Measurements from ENCODE around the gene PPY.
A peak's percentile ranks its signal among the peaks of the same experiment; 100 is the strongest.
"Not testable (repeated sequence)": the region's sequence is repeated elsewhere in the genome, so short reads cannot be mapped to it uniquely, and the experiment has no call there.

The PPY gene

GRCh38 chr17:43962479-43962878 is 20.2 kb upstream of the PPY start:
- no peak for FAIRE-seq

DNA sequence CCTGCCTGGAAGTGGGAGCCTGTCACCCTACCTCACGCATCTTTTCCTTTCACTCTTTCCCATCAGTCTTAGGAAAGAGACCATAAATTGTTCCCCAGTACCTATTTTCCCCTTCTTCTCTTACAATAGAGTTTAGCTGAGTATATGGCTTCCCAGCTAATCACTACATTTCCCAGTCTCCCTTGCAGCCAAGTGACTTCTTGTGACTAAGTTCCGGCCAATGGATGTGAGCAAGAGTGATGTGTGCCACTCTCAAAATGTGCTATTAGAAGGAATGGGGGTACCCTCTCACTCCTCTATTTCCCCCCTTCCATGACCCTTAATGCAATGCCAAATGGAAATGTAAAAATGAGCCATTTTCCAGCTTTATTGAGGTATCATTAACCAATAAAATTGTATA is 19.7 kb upstream of the PPY start:
- FAIRE-seq: no peak

DNA sequence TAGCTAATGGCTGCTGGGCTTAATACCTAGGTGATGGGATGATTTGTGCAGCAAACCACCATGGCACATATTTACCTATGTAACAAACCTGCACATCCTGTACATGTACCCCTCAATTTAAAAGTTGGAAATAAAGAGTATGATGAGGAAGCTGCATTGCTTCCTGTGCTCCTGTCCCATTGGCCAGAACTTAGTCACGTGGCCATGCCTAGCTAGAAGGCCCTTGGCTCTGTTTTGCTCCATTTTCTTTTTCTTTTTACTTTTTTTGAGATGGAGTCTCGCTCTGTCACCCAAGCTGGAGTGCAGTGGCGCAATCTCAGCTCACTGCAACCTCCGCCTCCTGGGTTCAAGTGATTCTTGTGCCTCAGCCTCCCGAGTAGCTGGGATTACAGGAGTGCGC is 19.0 kb upstream of the PPY start:
- not testable (repeated sequence) for FAIRE-seq

GRCh38 chr17:43958748-43959352 is 16.6 kb upstream of the PPY start:
- FAIRE-seq: no peak

DNA sequence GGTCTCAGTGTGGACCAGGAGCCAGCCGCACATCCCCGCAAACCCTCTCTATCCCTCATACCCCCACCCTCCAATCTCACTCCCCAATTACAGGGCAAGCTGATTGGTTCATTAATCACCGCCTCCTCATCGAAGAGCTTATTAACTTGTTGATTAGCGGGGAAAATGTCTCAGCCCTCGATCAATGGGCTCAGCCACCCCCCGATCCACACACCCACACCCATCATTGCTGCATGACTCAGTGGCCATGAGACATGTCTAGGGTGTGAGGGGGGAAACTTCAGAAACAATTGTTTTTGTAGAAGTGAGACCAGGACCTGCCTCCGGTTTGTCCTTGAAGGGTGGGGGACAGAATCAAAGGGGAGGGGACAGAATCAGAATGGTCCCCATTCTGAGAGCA is 13.9 kb upstream of the PPY start:
- no peak for FAIRE-seq

DNA sequence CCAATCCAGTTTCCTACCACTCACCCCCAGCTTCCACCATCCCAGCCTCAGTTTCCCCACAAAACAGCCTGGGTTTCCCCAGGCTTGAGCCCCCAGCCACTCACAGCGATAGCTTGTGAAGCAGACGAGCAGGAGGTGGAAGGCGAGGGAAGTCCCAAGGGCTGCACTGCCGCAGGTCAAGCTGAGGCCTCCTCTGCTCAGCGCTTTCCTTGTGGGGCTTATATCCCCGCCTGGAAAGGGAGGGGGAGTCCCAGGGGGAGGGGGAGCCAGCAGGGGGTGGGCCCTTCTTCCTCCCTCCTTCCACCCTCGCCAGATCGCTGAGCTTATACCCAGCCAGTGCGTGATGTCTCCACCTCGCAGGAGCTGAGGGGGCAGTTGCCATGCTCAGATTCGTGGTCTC is 11.5 kb upstream of the PPY start, which contains the start of gene PYY:
PYY (minus strand) TSS at position 195 of the 400 bp plus-strand sequence. CDS start 457 bp downstream, outside the sequence.
- FAIRE-seq: no peak

DNA sequence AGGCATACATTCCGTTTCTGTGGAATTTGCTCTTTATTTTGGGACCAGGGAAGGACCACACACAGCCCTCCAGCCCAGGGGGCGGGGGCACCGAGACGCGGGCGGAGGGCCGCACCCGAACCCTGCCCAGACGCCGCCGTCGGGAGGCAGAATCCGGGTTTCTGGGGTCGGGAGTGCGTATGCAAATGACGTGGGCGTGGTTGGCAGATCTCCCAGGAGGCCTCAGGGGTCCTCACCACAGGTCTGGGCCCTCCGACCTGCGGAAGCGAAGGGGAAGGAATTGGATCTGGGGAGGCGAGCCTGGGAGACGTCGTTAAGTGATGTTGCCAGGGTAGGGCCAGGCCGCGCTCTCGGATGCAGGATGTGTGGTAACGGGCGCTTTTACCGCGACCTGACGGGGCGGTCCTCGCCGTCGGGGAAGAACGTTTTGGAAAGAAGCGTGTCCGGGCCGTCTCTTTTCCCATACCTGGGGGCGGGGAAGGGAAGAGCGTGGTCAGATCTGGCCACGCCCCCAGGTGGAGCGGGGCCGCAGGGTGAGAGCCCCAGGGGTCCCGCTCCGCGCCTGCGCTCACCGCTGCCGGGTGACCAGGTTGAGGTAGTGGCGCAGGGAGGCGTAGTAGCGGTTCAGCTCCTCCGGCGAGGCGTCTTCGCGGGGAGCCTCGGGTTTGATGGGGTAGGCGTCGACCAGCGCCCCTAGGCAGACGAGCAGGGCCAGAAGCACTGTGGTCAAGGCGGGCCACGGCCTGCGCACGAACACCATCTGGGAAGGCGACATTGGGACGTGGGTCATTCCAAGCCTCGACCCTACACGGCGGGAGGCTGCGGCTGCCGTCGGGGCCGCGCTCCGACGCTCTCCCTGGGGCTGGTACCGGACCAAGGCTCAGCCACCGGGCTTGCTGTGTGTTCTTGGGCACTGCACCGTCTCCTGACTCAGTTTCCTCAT is 10.7 kb upstream of the PPY start:
- no peak for FAIRE-seq

GRCh38 chr17:43952351-43952723 is 10.1 kb upstream of the PPY start:
- FAIRE-seq: no peak

GRCh38 chr17:43951750-43952149 is 9.5 kb upstream of the PPY start:
- no peak for FAIRE-seq

- no peak for FAIRE-seq
Observed at GRCh38 chr17:43950554-43950953, 8.3 kb upstream of the PPY start.

GRCh38 chr17:43949781-43950180 is 7.5 kb upstream of the PPY start:
- no peak for FAIRE-seq

DNA sequence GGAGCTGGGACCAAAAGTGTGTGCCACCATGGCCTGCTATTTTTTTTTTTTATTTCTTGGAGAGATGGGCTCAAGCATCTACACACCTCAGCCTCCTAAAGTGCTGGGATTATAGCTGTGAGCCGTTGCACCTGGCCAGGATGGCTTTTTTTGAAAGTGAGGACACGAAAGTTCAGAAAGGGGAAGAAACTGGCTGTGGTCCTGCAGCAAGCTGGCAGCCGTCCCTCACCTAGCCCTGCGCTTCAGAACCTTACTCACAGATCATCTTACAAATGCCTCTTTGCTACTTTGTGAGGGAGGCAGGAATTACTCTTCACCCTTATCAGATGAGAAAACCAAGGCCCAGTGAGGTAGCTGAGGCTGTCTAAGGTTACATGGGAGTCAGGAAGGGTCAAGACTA is 4.5 kb upstream of the PPY start:
- no peak for FAIRE-seq

DNA sequence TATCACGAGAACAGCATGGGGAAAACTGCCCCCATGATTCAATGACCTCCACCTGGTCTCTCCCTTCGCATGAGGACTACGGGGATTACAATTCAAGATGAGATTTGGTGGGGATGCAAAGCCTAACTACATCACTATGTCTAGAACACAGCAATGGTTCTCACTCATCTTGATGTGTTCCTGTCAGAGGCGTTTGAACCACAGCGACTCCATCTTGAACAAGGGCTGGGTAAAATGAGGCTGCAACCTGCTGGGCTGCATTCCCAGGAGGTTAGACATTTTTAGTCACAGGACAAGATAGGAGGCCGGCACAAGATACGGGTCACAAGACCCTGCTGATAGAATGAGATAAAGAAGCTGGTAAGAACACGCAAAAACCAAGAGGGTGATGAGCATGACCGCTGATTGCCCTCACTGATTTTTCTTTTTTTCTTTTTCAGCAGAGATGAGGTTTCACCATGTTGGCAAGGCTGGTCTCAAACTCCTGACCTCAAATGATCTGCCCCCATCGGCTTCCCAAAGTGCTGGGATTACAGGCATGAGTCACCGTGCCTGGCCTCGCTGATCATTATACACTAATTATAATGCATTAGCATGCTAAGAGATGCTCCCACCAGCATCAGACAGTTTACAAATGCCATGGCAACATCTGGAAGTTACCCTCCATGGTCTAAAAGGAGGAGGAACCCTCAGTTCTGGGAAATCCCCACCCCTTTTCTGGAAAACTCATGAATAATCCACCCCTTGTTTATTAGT is 3.0 kb upstream of the PPY start:
- no peak for FAIRE-seq

- no peak for FAIRE-seq
Observed at GRCh38 chr17:43940630-43941029, 1.6 kb downstream of the PPY start.

GRCh38 chr17:43939886-43940285 is 2.4 kb downstream of the PPY start:
- no peak for FAIRE-seq

DNA sequence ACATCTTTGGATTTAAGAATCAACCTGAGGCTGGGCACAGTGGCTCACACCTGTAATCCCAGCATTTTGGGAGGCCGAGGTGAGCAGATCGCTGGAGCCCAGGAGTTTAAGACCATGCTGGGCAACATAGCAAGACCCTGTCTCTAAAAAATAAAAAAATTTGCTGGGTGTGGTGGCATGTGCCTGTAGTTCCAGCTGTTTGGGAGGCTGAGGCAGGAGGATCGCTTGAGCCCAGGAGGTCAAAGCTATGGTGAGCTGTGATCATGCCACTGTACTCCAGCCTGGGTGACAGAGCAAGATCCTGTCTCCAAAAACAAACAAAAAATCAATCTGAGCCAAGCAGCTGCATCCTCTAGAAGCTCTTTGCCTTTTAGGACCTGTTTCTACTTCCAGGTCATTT is 2.8 kb downstream of the PPY start:
- FAIRE-seq: not testable (repeated sequence)

DNA sequence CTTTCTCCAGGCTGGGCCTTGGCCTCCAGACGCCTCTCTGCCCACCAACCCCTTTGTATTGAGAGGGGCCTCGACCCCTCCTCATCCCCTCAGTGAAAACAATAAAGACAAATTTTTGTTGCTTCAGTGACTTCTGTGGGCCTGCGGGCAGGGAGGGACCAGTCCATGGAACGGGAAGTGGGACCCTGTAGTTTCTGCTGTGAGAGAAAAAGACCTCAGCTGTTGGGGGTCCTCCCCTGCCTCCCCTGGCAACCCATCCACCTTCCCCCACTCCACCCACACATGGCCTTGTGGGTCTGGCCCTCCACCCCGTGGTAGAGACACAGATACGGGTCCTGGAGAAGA is 3.5 kb downstream of the PPY start:
- no peak for FAIRE-seq

DNA sequence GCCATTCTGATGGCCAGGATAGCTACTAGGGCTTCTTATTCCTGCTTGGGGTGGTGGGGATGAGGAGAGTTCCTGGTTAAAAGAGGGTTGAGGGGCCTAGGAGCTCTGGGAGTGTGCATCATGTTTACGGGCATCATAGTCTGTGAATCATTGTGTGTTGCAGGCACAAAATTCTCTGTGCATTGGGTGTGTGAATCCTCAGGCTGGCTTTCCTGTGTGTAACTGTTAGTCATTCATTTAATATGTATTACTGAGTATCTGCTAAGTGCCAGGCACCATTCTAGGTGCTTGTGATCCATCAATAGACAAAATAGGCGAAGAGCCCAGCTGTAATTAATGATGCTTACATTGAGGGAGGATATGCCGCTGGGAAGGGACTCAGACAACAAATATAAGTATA is 5.8 kb downstream of the PPY start:
- no peak for FAIRE-seq

- FAIRE-seq: no peak
Observed at GRCh38 chr17:43935926-43936261, 6.4 kb downstream of the PPY start.

DNA sequence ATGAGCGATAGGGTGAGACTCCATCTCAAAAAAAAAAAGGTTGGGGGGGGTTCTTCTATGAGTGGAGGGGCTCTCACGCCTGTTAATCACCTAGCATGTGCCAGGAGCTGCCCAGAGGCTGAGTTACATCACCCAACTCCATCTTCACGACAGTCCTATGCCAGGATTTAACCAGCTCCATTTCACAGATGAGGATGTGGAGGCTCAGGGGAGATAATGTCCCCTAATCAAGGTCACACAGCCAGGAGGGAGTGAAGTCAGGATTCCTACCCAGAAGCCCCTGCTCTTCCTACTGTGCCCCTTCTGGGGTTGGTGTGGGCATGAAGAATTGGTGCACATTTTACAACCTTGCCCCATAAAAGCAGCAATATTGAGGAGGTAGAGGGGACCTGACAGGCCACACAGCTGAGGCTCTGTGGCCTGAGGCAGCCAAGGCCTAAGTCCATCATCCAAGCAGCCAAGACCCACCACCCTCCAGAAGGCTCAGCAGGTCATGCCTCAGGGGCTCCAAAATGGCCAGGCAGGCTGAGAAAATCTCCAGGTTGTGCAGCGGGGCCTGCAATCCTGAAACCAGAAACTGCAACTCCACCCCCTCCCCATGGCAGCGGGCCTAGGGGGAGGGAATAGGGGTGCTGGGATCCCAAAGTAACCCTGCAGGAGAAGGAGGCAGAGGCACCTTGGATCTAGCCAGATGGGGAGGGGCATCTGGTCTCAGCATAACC is 6.9 kb downstream of the PPY start:
- FAIRE-seq: no peak

- FAIRE-seq: no peak
Observed at GRCh38 chr17:43932923-43933322, 9.4 kb downstream of the PPY start.

- FAIRE-seq: no peak
Observed at GRCh38 chr17:43932357-43932756, 9.9 kb downstream of the PPY start.

DNA sequence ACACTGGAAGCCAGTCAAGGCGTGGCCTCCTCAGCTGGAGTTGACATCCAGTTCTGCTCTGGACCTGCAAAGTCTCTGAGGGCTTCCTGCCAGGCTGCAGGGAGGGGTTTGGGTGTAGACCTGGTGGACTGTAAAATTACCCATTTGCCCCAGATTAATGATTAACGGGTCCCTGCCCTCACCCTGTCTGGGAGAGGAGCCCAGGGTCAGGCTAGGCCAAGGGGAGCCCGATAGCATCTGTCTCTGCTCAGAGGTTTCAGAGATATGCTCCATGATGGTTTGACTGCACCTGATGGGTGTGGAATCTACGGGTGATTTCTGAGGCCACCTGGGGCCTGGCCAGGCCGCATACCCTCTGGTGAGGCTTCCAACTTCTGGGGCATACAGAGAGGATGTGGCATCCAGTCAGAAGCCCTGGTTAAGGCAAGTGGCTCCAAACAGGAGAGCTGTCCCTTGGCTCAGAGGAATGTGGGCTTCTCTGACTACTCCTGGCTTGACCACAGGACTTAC is 11.2 kb downstream of the PPY start:
- peak; percentile 13 for FAIRE-seq
